Measurements from ENCODE around the gene WNT9B. TPM values are rescaled to one million over a fixed set of nuclear protein-coding genes. Genes with fewer than 3 reads are reported as not detected.

The WNT9B gene
- total RNA-seq, 1 donor from 2014 or later = not detected

GRCh38 chr17:46884552-46884951 lies 33.2 kb downstream of the WNT9B start:
- Mint-ChIP-seq H3K9me3 (no peaks in the 10 kb centered on the region), H3K27me3 (ENCODE audit: insufficient read depth) (peaks cover 4% of the 10 kb centered on the region), H3K4me3 (no peak overlapping the region), H3K36me3 (ENCODE audit: low read depth) (no peaks in the 10 kb centered on the region), H3K4me1 (ENCODE audit: low read depth) (no peaks in the 10 kb centered on the region), H3K27ac (no peak overlapping the region)
- intact Hi-C loops (cut with micrococcal nuclease) = no loop called here
- no peak for DNase-seq (ENCODE audit: low spot score)

- H3K9me3 Mint-ChIP-seq = no peaks in the 10 kb centered on the region
- peaks cover 12% of the 10 kb centered on the region for H3K27me3 Mint-ChIP-seq (ENCODE audit: insufficient read depth)
- intact Hi-C loops (cut with micrococcal nuclease) = no loop called here
- DNase-seq (ENCODE audit: low spot score) = no peak
- H3K36me3 Mint-ChIP-seq (ENCODE audit: low read depth) = no peaks in the 10 kb centered on the region
- no peak overlapping the region for H3K4me3 Mint-ChIP-seq
- no peak overlapping the region for H3K27ac Mint-ChIP-seq
- no peaks in the 10 kb centered on the region for H3K4me1 Mint-ChIP-seq (ENCODE audit: low read depth)
Measured at GRCh38 chr17:46885415-46886309, 34.3 kb downstream of the WNT9B start.

GRCh38 chr17:46886310-46886663 lies 34.9 kb downstream of the WNT9B start:
- no peak overlapping the region for H3K4me3 Mint-ChIP-seq
- intact Hi-C loops (cut with micrococcal nuclease) = no loop called here
- H3K36me3 Mint-ChIP-seq (ENCODE audit: low read depth) = no peaks in the 10 kb centered on the region
- H3K27me3 Mint-ChIP-seq (ENCODE audit: insufficient read depth) = peaks cover 15% of the 10 kb centered on the region
- no peak overlapping the region for H3K27ac Mint-ChIP-seq
- no peak for DNase-seq (ENCODE audit: low spot score)
- H3K4me1 Mint-ChIP-seq (ENCODE audit: low read depth) = no peaks in the 10 kb centered on the region
- H3K9me3 Mint-ChIP-seq = no peaks in the 10 kb centered on the region

- Mint-ChIP-seq H3K9me3 (no peaks in the 10 kb centered on the region), H3K4me1 (ENCODE audit: low read depth) (no peaks in the 10 kb centered on the region), H3K4me3 (no peak overlapping the region), H3K27me3 (ENCODE audit: insufficient read depth) (peaks cover 17% of the 10 kb centered on the region), H3K36me3 (ENCODE audit: low read depth) (no peaks in the 10 kb centered on the region), H3K27ac (no peak overlapping the region)
- intact Hi-C loops (cut with micrococcal nuclease) = no loop called here
- no peak for DNase-seq (ENCODE audit: low spot score)
Measured at GRCh38 chr17:46887717-46888116, 36.3 kb downstream of the WNT9B start.

- intact Hi-C loops (cut with micrococcal nuclease) = no loop called here
Measured at GRCh38 chr17:46888727-46889126, 37.3 kb downstream of the WNT9B start.

GRCh38 chr17:46889519-46889918 lies 38.1 kb downstream of the WNT9B start:
- peaks cover 20% of the 10 kb centered on the region for H3K27me3 Mint-ChIP-seq (ENCODE audit: insufficient read depth)
- H3K9me3 Mint-ChIP-seq = no peaks in the 10 kb centered on the region
- H3K4me3 Mint-ChIP-seq = no peak overlapping the region
- no peaks in the 10 kb centered on the region for H3K36me3 Mint-ChIP-seq (ENCODE audit: low read depth)
- H3K27ac Mint-ChIP-seq = no peak overlapping the region
- intact Hi-C loops (cut with micrococcal nuclease) = no loop called here
- H3K4me1 Mint-ChIP-seq (ENCODE audit: low read depth) = no peaks in the 10 kb centered on the region
- DNase-seq (ENCODE audit: low spot score) = no peak

More at GRCh38 chr17:46888727-46889126, 37.3 kb downstream of the WNT9B start:
- Mint-ChIP-seq H3K27ac (no peak overlapping the region), H3K36me3 (ENCODE audit: low read depth) (no peaks in the 10 kb centered on the region), H3K4me3 (no peak overlapping the region), H3K4me1 (ENCODE audit: low read depth) (no peaks in the 10 kb centered on the region), H3K27me3 (ENCODE audit: insufficient read depth) (peaks cover 20% of the 10 kb centered on the region), H3K9me3 (no peaks in the 10 kb centered on the region)
- DNase-seq (ENCODE audit: low spot score) = no peak

GRCh38 chr17:46889992-46890564 lies 38.7 kb downstream of the WNT9B start:
- no peaks in the 10 kb centered on the region for H3K4me1 Mint-ChIP-seq (ENCODE audit: low read depth)
- no peak overlapping the region for H3K4me3 Mint-ChIP-seq
- no peak for DNase-seq (ENCODE audit: low spot score)
- H3K9me3 Mint-ChIP-seq = no peaks in the 10 kb centered on the region
- no peak overlapping the region for H3K27ac Mint-ChIP-seq
- intact Hi-C loops (cut with micrococcal nuclease) = no loop called here
- H3K36me3 Mint-ChIP-seq (ENCODE audit: low read depth) = no peaks in the 10 kb centered on the region
- H3K27me3 Mint-ChIP-seq (ENCODE audit: insufficient read depth) = peaks cover 20% of the 10 kb centered on the region

- intact Hi-C loops (cut with micrococcal nuclease) = no loop called here
- Mint-ChIP-seq H3K4me3 (no peak overlapping the region), H3K27ac (no peak overlapping the region), H3K27me3 (ENCODE audit: insufficient read depth) (peaks cover 20% of the 10 kb centered on the region), H3K4me1 (ENCODE audit: low read depth) (no peaks in the 10 kb centered on the region), H3K9me3 (no peaks in the 10 kb centered on the region), H3K36me3 (ENCODE audit: low read depth) (no peaks in the 10 kb centered on the region)
- DNase-seq (ENCODE audit: low spot score) = no peak
Measured at GRCh38 chr17:46890638-46891037, 39.3 kb downstream of the WNT9B start.

GRCh38 chr17:46892192-46892703 lies 40.9 kb downstream of the WNT9B start:
- intact Hi-C loops (cut with micrococcal nuclease) = no loop called here
- Mint-ChIP-seq H3K4me1 (ENCODE audit: low read depth) (no peaks in the 10 kb centered on the region), H3K36me3 (ENCODE audit: low read depth) (no peaks in the 10 kb centered on the region), H3K9me3 (no peaks in the 10 kb centered on the region), H3K27ac (no peak overlapping the region), H3K4me3 (no peak overlapping the region), H3K27me3 (ENCODE audit: insufficient read depth) (peaks cover 23% of the 10 kb centered on the region)
- no peak for DNase-seq (ENCODE audit: low spot score)

GRCh38 chr17:46894024-46894423 lies 42.6 kb downstream of the WNT9B start:
- DNase-seq (ENCODE audit: low spot score) = no peak
- no peak overlapping the region for H3K27ac Mint-ChIP-seq
- H3K4me3 Mint-ChIP-seq = no peak overlapping the region
- intact Hi-C loops (cut with micrococcal nuclease) = no loop called here
- peaks cover 29% of the 10 kb centered on the region for H3K27me3 Mint-ChIP-seq (ENCODE audit: insufficient read depth)
- H3K9me3 Mint-ChIP-seq = no peaks in the 10 kb centered on the region
- no peaks in the 10 kb centered on the region for H3K4me1 Mint-ChIP-seq (ENCODE audit: low read depth)
- no peaks in the 10 kb centered on the region for H3K36me3 Mint-ChIP-seq (ENCODE audit: low read depth)

GRCh38 chr17:46894476-46895151 lies 43.2 kb downstream of the WNT9B start:
- intact Hi-C loops (cut with micrococcal nuclease) = no loop called here
- H3K27me3 Mint-ChIP-seq (ENCODE audit: insufficient read depth) = peaks cover 26% of the 10 kb centered on the region
- H3K4me3 Mint-ChIP-seq = no peak overlapping the region
- DNase-seq (ENCODE audit: low spot score) = no peak
- H3K9me3 Mint-ChIP-seq = no peaks in the 10 kb centered on the region
- no peaks in the 10 kb centered on the region for H3K36me3 Mint-ChIP-seq (ENCODE audit: low read depth)
- H3K4me1 Mint-ChIP-seq (ENCODE audit: low read depth) = no peaks in the 10 kb centered on the region
- no peak overlapping the region for H3K27ac Mint-ChIP-seq

GRCh38 chr17:46895171-46895570 lies 43.8 kb downstream of the WNT9B start:
- intact Hi-C loops (cut with micrococcal nuclease) = no loop called here
- Mint-ChIP-seq H3K36me3 (ENCODE audit: low read depth) (no peaks in the 10 kb centered on the region), H3K4me1 (ENCODE audit: low read depth) (no peaks in the 10 kb centered on the region), H3K27me3 (ENCODE audit: insufficient read depth) (peaks cover 21% of the 10 kb centered on the region), H3K4me3 (no peak overlapping the region), H3K27ac (no peak overlapping the region), H3K9me3 (no peaks in the 10 kb centered on the region)
- no peak for DNase-seq (ENCODE audit: low spot score)

- Mint-ChIP-seq H3K36me3 (ENCODE audit: low read depth) (no peaks in the 10 kb centered on the region), H3K27ac (no peak overlapping the region), H3K27me3 (ENCODE audit: insufficient read depth) (peaks cover 22% of the 10 kb centered on the region), H3K4me3 (no peak overlapping the region), H3K9me3 (no peaks in the 10 kb centered on the region), H3K4me1 (ENCODE audit: low read depth) (no peaks in the 10 kb centered on the region)
- no peak for DNase-seq (ENCODE audit: low spot score)
- intact Hi-C loops (cut with micrococcal nuclease) = no loop called here
Measured at GRCh38 chr17:46896991-46897390, 45.6 kb downstream of the WNT9B start.
